HG03558 (cell line): ENCODE results near the gene INSR.

Experiments used
- ATAC-seq: cut with Tn5 transposase; IDR thresholded peaks from one replicate; pipeline ENCODE4 v1.9.1; 2021; ENCODE audit warnings: moderate number of reproducible peaks; ENCODE audit not compliant: unreplicated experiment; ENCODE audit errors: extremely low read depth

Gene INSR

DNA sequence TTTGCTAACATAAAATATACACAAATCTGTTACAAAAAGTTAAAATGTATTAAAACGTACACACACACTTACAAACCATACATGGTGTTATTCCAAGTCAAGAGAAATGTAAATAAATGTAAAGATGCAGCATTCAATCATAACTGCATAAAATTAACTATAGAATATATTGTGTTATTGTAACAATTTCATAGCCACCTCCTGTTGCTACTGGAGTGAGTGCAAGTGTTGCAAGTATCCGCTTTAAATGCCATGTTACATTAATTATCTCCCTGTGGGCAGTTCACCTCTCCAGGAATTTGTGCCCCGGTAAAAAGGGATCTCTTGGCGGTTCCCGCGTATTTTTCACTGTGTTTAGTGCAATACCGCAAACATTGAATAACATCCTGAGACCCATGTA, 3.5 kb upstream of the INSR start:
- ATAC-seq, result no peak

DNA sequence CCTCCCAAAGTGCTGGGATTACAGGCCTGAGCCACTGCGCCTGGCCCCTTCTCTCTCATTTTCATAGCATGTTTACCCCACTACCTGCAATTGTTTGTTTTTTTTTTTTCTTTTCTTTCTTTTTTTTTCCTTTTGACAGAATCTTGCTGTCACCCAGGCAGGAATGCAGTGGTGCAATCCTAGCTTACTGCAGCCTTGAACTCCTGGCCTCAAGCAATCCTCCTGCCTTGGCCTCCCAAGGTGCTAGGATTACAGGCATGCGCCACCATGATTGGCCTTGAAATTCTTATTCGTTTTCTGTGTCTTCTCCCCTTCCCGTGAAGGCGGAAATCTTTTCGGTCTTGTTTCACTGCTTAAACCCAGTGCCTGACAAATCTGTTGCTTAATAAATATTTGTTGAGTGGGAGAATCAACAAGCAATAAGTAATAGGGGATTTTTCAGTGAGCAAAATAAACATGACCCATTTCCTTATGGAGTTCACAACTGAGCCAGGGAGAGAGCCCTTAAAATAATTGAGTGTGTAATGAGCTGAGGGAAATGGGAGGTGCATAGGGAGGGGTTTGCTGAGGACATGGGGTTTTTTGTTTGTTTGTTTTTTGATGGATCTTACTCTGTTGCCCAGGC, 1.8 kb upstream of the INSR start:
- ATAC-seq, result no peak

DNA sequence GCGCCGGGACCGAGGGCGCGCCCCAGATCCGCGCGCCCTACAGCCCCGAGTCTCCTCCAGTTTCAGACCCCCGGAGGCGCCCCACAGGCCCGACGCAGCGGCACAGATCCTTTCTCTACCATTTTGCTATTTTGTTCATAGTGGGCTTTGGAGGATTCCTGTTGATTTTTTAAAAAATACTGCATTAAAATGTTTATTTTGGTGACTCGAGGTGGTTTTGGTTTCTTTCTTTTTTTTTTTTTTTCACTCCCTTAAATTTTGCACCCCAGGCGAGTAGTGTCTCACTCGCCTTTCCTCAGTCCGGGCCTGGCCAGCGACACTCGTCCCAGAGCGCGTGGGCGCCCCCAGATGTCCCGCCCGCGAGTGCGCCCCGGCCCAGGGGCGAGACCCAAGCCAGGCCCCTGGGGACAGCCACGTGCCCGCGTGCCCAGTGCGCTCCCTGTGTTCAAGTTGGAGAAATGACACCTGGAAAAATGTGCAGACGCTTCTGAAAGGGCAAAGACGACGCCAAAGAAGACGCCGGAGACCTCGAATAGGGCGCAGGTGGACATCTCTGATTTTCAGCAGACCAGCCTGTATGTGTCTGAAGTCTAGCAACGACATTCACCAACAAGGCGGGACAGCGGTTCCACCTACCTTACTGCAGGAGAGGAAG, 471 bp upstream of the INSR start:
- no peak for ATAC-seq

DNA sequence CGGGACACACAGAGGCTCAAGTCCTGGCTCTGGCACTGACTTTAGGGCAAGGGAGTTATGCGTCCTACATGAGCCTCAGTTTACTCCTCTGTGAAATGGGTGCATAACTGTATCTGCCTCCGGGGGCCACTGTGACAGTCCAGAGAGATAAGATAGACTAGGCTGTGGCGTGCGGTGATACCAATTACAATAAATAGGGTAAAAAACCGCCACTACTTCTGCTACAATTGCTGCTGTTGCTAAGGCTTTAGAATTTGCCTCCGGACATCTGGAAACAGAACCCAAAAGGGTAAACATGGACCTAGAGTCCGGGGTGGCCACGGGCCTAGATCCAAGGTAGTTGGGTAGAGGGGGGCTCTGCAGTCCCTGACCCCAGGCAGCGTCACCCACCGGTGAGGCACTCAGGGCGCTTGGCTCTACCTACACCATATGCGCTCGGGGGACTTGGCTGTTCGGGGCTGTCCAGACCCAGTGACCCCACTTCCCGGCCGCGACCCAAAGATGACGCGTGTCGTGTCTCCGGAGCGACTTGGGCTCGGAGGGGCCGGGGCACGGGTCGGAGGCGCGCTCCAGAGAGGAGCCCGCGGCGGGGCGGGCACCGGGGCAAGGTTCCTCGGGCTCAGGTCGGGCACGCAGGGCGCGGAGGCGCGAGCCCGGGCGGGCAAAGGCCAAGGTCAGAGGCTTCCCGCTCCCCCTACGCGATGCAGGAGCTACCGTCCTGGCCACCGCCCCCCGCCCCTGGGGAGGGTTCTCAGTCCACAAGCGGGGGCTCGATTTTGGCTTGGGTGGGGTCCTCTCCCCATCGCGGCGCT, 1.1 kb downstream of the INSR start:
- ATAC-seq, result no peak

DNA sequence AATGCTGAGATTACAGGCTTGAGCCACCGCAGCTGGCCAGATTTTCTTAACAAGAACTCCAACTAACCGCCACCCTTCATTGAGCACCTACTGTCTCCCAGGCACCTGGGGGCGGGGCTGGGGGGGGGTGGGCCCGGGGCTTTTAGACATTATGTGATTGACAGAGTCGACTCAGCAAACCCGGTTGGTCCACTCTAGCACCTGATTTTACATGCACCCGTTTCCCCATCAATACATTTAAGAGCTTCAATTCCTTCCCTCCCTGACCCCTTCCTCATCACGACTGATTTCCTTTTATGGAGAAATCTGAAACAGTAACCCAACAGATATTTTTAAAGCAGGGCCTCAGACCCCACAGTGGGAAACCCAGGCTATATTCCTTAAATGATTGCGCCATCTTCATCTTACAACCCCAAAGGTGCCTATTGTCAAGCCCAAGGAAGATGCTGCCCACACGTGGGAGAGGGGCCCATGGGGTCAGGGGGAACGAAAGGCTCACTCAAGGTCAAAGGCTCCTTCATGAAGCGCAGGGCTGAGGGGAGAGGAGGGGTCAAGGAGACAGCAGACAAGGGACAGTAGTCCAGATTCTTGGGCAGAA, 1.8 kb downstream of the INSR start:
- no peak for ATAC-seq

DNA sequence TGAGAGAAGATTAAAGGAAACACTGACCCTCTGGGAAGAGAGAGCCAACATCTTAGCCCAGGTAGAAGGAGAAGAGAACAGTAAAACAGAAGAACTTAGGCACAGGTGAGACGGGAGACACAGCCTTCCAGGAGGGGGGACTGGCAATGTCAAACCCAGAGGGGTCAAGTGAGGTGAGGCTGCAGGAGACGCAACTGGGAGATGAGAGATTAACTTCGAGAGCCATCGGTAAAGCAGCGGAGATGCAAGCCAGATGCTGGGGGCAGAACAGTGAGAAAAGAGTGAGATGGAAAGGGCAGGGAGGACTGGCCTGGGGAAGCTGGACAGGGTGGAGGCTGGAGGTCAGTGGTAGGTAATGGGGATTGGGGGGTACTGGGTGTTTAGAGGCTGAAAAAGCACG, 5.2 kb downstream of the INSR start:
- no peak for ATAC-seq

DNA sequence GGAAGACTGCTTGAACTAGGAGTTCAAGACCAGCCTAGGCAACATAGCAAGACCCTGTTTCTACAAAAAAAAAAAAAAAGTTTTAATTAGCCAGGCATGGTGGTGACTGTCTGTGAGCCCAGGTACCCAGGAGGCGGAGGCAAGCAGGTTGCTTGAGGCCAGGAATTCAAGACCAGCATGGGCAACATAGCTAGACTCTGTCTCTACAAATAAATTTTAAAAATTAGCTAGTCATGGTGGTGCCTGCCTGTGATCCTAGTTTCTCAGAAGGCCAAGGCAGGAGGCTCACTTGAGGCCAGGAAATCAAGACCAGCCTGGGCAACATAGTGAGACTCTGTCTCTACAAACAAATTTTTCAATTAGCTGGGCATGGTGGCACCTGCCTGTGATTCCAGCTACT, 6.1 kb downstream of the INSR start:
- ATAC-seq, result no peak

DNA sequence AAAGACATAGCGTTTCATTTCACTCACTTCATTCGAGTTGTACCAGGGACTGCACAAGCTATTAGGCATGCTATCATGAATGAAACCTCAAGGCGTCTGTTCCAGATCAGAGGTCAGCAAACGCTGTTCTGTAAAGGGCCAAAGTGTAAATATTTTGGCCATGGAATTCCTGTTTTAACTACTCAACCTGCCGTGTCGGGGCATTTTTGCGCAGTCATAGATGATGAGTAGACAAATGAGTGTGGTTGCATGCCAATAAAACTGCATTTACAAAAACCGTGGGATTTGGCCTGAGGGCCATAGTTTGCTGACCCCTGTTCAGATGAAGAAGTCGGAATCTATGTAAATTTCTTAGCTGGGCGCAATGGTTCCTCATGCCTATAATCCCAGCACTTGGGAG, 6.5 kb downstream of the INSR start:
- ATAC-seq, result no peak

DNA sequence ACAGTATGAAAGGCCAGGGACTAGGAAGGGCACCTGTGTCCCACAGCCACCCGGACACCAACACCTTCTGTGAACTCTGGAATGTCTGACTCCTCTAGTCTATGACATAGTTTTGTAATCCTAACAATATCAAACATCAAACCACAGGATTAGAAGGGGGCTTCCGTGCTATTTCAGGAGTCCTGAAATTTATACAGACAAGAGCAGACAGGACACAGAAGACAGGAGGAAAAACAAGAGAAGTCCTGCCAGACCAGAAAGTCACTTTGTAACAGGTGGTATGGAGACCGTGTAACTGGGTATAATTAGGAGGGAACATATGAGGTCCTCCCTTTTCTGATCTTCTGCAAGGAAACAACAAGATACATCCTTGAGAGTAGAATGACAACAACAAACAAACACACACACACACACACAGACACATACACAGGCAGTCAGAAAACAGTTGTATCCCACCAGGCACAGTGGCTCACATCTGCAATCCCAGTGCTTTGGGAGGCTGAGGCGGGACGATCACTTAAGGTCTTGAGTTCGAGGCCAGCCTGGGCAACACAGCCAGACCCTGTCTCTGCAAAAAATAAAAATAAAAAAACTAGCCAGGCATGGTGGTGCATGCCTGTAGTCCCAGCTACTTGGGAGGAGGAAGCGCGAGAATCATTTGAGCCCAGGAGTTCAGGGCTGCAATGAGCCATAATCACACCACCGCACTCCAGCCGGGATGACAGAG, 13.1 kb downstream of the INSR start:
- ATAC-seq, result no peak

DNA sequence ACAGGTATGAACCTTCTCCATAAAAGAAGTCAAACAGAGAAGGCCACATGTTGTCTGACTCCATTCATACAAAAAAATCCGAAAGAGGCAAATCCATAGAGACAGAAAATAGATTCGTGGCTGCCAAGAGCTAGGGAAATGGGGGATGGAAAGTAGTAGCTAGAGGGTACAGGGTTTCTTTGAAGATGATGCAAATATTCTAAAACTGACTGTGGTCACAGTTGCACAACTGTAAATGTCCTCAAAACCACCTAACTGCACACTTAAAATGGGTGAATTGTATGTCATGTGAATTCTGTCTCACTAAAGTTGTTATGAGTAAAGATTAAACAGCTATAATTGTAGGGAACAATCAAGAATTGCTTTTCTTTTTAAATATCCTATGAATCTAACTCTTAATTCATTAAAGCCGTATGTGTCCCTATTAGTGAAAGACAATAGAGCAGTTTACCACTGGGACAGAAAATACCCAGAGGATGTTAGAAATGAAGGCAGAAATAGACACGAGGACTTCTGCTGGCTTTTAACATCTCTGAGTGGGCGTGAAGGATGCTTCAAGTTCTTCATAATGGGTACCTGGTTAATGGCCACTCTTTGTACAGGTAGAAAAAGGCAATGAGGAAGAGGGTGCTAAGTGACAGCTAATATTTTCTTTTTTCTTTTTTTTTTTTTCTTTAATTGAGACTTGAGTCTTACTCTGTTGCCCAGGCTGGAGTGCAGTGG, 21.2 kb downstream of the INSR start:
- no peak for ATAC-seq

DNA sequence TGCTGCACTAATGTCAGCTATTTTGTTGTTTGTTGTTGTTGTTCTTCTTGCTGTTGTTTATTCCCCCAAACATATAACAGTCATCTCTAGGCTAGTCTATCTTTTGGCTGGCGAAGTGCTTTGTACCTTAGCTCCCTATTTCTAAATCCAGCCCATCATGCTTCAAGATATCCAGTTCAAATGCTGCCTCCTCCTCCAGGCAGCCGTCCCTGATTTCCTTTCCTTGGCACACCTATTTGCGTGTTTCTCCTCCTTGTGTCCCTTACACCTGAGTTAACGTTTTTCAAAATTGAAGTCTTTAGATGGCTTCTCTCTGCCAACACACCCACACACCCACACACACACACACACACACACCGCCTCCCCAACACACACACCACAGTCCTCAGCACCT, 25.5 kb downstream of the INSR start:
- no peak for ATAC-seq

DNA sequence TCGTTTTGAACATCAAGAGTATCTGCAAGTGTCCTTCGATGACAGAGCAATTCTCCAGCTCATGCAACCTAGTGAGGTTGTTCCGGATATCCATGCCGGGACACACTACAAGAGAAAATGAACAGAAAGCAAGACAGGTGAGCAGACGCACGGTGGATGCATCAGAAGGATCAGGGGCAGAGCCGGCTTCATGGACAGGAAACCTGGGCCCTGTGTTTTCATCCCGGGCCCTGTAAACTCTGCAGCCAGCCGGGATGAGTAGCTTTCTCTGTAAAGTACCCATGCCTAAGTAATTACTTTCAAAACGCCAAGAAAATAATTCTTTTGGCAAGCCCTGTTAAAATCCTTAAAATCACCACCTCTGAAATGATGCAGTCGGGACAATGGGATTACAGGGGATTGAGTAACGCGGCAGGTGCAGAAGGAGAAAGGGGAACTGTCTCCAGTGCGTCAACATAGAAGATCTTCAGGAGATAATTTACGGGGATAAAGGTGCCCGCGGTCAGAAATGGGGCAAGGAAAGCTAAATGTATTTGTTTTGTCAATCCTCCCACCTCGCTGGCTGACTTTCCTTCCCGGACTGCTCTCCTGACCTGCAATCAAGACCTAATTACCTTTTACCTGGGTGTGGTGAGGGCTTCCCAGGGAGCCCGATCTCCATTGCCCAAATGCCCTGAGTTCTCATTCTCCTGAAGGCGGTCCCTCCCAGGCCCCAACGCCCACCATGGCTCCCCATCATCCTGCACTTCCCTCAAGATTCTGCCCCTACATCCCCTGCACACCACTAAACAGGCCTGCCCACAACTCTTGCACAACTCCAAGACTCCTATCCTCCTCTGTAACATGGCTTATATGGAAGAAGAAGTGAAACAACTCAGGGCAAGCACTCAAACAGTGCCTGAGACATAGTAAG, 26.2 kb downstream of the INSR start:
- no peak for ATAC-seq

DNA sequence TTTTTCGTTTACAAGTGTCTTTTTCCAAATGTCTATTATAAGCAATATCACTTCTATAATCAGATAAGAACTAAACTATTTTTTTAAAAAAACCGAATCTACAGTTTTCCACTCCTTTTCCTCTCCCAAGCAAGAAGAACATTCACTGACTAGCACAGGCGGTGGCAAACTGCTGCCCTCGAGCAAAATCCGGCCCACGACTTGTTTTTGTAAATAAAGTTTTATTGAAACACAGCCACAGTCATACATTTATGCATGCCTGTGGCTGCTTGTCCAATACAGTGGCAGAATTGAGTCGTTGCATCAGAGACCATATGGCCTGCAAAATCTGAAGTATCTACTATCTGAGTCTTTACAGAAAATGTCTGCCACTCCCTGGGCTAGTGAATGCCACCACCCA, 27.4 kb downstream of the INSR start:
- no peak for ATAC-seq

DNA sequence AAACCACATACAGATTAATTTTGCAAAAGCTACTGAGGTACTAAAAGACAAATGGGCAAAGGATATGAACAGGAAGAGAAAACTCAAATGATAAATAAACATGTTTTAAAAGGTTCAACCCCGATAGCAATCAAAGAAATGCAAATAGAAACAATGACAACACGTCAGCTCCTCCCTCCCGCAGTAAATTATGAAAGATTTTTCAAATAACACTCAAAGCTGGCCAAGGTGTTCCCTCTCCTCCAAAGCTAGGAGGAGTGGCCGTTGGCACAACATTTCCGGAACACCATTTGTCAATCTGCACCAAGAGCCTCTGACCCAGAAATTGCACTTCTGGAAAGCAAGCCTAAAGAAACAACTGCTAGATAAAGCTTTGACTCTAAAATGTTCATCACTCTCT, 28.3 kb downstream of the INSR start:
- no peak for ATAC-seq

DNA sequence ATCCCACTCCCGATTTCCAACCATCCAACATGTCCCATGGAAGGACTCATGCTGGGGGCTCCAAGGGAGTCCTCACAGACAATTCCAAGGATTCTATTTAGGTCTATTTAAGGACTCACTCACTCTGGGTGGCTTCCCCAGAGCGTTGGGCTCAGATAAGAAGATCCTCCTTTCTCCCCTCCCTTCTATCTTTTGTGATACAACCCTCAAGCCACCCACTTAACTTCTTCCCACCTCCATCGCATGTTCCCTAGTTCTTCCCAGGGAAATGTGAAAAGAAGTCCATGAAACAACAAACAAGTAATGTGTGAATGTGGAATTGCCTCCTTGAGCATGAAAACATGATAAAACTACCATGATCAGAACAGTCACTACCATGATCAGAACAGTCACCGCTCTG, 29.4 kb downstream of the INSR start:
- ATAC-seq, result no peak

DNA sequence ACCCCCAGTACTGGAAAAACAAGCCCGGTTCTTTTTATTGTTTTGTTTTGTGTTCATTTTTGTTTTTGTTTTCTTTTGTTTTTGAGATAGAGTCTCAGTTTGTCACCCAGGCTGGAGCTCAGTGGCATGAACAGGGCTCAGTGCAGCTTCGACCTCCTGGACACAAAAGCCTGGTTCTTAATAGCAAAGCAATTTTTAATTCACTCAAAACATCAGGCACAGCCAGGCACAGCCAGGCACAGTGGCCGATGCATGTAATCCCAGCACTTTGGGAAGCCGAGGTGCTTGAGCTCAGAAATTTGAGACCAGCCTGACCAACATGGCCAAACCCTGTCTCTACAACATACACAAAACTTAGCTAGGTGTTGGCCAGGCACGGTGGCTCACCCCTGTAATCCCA, 30.7 kb downstream of the INSR start:
- ATAC-seq, result no peak

DNA sequence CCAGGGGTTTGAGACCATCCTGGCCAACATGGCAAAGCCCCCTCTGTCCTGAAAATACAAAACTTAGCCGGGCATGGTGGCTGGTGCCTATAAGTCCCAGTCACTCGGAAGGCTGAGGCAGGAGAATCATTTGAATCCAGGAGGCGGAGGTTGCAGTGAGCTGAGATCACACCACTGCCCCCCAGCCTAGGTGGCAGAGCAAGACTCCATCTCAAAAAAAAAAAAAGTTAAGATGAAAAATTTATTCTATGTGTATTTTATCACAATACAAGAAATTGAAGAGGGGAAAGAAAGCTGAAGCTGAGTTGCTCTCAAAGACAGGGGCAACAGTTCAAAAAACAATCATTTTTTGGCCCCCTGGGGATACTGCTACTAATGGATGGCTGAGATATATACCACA, 31.1 kb downstream of the INSR start:
- no peak for ATAC-seq

DNA sequence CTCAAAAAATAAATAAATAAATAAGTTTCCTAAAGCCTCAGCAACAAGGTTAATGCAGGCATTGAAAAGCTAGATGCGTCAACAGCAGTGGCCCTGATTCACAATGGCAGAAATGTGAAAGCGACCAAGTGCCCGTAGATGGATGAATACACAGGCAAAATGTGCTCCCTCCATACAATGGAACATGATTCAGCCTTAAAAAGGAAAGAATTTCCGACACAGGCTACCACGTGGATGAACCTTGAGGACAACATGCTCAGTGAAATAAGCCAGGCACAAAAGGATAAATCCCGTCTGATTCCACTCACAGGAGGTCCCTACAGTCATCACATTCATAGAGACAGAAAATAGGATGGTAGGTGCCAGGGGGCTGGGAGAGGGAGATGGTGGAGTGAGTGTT, 31.7 kb downstream of the INSR start:
- ATAC-seq, result no peak

DNA sequence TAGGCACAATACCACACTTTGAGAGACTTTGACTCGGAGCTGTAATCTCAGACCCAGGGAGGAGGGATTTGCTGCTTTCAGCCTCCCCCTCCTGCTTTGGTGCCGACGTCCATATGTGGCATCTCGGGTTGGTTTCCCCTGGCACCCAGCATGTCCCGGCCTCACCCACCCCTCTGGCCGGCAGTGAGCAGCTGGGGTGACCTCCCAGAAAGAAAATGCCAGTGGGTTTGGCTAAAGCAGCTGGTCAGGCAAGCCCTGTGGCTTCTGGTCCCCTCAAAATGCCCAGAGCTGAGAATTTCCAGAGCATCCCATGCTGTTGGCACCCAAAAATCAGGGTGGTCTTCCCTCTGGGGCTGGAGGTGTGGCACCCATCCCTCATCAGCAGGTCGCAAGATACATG, 34.1 kb downstream of the INSR start:
- no peak for ATAC-seq
